Activated gamma-delta T cell treated with Interleukin-2 at 50 U/mL for 16 hours (primary cell): ENCODE measurements around the gene RPS6KA5.

Source experiments
- DNase-seq: peaks from one replicate; pipeline ENCODE4 v3.0.0-alpha.2; 2020

The RPS6KA5 gene

DNA sequence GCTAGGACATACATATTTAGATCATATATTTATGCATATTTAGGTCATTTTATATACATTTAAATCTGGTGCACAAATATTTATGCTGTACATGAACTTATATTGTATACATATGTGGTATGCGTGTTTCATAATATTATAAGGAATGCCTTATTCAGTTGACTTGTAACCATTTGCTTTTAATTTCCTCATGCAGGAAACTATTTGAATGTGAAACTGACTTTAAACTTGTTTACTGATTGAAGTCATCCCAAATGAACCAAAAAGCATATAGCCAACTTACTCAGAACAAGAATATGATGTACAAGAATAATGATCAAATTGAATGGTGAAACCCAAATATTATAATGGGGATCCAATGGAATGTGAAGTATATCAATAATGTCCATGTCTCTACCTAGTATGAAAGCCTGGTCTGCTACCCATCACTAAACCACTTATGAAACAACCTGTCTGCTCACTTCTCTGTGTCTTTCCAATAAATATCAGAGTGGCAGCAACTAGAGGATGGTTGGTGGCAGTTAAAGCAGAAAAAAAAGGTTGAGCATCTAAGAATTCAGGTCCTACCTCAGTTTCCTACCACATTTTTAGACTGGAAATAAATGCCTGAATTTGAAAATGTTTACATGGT lies 38.3 kb downstream of the RPS6KA5 start:
- DNase-seq, result no peak

DNA sequence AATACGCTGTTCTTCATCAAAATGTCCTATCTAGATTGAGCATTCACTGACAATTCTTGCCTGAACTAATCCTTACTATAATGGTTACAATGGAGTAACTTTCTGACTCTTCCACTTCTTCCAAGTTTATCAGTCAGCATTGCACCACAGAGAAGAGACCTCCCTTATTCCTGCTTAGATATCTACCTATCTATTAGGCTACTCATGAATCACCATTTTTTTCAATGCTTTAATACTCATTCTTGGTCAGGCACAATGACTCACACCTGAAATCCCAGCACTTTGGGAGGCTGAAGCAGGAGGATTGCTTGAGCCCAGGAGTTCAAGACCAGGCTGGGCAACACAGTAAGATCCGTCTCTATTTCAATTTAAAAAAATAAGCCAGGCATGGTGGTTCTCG lies 39.3 kb downstream of the RPS6KA5 start:
- no peak for DNase-seq

DNA sequence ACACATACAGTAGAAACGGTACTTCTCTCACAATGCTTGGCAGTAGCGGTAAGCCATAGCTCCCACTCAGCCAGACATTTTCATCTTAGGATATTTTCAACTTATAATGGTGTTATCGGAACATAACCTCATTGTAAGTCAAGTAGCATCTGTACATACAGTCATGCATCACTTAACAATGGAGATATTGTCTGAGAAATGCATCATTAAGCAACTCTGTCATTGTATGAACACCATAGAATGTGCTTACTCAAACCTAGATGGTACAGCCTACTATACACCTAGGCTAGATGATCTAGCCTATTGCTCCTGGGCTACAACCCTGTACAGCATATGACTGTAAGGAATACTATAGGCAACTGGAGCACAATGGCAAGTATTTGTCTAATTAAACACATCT lies 40.8 kb downstream of the RPS6KA5 start:
- DNase-seq, result no peak

DNA sequence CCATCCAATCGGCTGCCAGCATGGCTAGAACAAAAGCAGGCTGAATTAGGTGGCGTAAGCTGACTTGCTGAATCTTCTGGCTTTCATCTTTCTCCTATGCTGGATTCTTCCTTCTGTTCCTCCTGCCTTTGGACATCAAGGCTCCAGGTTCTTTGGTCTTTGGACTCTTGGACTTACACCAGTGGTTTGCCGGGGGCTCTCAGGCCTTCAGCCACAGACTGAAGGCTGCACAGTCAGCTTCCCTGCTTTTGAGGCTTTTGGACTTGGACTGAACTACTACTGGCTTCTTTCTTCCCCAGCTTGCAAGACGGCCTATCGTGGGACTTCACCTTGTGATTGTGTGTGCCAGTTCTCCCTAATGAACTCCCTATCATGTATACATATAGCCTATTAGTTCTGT lies 42.0 kb downstream of the RPS6KA5 start:
- no peak for DNase-seq

DNA sequence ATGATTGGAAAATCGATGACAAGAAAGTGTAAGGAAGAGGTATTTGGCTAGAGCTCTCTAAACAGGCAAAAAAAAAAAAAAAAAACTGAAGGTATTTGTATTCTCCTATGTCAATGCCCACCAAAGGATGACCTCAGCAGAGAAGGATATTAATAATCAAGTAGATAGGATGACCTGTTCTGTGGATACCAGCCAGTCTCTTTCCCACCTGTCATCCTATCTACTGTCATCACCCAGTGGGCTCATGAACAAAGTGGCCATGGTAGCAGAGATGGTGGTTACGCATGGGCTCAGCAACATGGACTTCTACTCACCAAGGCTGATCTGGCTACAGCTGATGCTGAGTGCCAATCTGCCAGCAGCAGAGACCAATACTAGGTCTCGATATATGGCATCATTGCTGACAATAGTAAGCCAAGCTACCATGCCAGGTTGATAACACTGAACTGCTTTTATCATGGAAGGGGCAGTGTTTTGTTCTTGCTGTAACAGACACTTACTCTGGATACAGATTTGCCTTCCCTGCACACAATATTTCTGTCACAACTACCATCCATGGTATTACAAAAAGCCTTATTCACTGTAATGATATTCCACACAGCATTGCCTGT lies 43.5 kb downstream of the RPS6KA5 start:
- no peak for DNase-seq

DNA sequence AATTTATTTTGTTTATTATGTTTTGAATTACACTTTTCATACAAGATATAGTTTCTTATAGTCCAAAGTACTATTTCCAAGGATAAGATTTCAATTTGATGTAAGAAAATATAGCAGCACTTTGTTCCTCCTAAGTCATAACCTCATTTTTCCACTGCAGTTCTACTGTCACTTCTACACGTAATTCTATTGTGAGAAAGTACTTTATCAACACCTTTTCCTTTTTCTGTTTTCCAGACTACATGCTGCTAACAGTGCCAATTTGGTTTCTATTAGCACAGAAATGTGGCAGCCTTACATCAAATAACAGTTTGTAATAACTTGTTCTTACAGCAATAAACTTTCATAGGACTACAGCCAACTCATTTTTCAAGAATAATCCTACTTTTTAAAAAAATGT lies 45.0 kb downstream of the RPS6KA5 start:
- no peak for DNase-seq

DNA sequence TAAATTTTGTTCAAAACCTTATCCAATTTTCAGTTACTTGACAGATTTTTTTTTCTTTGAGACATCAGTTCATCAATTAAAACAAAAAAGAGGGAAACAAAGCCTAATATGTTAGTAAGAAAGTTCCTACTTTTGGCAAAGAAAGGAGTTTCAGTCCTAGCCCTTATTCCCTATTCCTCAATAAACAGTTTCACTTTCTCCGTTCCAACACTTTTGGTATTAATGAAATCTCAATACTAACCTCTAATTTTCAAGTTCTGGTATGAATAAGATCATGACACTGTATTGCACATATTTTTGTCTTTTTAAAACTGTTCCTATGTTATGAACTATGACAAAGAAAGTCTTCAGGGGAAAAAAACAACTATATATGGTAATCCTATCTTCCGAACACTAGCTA lies 48.4 kb downstream of the RPS6KA5 start:
- DNase-seq, result no peak

DNA sequence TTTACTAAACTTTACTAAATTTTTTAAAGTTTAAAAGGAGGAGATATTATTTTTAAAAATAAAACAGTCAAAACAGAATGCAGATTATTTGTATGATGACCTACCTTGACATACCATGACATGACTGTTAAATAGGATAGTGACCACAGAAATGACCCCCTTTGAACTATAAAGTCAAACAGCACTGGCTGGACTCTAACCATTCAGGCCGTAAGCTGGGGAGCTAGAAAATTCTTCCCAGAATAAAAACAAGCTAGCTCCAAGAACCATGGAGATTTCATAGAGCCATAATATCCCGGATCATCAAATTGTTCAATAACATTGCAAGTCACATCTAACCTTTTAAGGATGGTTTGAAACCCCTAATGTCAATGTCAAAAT lies 50.3 kb downstream of the RPS6KA5 start:
- DNase-seq, result no peak

DNA sequence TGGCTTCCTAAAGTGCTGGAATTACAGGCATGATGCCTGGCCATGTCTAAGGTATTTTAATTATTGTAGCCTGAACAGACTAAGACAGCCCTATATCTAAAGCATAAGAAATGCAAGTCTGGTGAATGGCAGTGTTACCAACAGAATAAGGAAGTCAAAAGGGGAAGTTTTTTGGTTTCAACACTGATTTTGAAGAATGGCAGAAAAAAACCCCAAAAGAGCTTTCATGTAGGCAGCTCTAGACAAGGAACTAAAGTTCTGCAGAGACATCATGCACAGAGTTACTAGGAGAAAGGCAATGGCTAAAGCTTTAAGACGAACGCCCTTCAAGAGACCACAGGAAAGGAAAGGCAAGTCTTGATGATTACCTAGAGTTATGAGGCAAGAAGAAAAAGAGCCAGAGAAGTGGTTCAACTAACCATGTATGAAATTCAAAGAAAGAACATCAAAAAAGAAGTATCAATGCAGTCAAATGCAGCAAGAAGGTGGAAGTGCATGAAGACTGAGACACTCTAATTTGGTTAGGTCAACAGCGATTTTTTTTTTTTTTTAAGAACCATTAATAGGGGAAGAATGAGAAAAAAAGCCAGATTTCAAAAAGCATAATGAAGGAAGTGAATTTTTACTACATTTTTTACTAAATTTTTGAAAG lies 50.8 kb downstream of the RPS6KA5 start:
- DNase-seq, result no peak

DNA sequence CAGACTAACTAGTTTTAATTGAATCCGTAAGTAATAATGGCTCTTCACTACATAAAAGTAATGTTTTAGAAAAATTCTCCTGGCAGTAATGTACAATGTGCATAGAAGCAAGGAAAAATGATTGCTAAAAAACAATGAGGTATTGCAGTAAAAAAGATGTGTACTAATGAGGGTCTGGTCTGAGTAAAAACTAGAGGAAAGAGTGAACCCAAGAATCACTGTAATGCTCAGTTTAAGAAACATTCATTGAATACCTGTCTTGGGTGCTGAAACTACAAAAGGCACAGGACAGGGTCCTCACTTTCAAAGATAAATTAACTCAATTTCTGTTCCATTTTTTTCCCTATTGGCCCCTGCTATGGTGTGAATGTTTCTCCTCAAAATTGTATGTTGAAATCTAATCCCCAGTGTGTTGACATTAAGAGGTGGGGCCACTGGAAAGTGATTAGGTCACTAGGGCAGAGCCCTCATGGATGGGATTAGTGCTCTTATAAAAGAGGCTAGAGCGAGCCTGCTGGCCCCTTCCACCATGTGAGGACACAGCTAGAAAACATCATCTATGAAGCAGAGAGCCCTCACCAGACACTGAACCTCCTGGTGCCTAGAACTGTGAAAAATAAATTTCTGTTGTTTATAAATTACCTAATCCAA lies 51.6 kb downstream of the RPS6KA5 start:
- no peak for DNase-seq

DNA sequence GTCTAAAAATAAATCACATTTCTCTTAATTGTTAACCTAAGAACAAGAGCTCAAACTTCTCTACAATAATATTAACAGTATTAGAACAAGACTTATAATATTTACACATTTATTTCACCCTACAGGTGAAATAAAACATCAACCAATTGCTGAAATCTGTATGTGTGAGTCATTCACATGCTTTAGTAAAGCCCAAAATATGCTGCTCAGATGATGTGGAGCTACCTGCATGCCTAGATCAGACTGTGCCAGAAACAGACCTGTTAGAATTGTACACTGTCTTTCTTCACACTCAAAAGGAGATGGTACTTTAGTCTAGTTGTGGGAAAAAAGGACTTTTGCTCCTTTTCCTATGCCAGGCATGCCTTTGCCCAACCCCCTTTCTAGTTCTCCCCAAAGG lies 54.7 kb downstream of the RPS6KA5 start:
- DNase-seq, result no peak

DNA sequence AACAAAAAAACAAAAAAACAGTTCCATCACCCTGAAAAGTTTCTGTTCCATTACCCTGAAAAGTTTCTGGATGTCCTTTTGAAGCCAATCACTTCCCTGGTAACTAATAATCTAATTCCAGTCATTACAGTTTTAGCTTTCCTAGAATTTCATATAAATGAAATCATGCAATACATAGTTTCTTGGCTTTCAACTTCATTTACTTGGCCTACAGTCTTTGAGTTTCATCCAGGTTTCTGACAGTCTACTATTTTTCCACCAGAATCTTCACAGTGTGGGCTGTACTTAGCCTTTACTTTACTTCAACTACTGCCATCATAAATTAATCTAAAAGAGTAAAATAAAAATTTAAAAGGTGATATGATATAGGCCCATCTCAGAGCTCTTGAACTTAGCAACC lies 55.5 kb downstream of the RPS6KA5 start:
- no peak for DNase-seq

DNA sequence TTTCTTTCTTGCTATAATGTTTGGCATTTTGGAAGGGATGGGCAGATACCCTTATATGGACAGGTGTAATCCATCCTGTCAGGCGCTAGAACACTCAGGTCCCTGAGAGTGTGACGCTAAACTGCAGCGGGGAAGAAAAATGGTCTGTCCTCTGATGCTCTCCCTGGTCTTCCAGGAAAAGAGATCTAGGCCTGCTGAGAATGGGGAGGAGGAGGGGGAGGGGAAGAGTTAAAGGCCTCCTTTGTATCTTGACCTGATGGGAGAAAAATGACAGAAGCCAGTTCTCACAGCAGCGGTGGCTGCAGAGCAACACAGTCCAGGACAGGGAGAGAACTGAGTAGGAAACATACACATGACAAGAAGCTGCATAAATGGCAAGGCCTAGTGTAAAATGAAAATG lies 61.1 kb downstream of the RPS6KA5 start:
- no peak for DNase-seq

DNA sequence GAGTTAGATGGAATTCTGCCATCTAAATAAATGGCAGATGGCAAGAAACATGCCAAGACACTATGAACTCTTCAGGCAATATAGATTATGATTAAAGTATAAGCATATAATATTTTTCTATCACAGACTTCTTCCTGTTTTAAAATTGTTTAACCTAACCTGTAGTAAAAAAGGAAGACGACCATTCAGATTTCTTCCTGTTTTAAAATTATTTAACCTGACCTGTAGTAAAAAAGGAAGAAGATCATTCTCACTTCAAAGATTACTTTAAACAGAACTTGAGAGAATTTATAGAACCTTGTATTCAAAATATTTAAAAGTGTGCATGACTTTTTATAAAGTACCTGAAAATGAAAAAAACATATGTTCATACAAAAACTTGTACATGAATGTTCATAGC lies 63.5 kb downstream of the RPS6KA5 start:
- DNase-seq, result no peak

DNA sequence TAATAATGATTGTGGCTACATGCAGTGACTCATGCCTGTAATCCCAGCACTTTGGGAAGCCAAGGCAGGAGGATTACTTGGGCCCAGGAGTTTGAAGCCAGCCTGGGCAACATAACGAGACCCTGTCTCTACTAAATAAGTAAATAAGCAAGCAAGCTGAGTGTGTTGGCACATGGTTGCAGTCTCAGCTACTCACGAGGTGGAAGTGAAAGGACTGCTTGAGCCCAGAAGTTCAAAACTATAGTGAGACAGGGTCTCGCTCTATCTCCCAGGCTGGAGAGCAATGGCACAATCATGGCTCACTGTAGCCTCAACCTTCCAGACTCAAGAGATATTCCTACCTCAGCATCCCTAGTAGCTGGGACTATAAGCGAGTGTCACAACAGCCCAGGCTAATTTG lies 64.7 kb downstream of the RPS6KA5 start:
- no peak for DNase-seq

DNA sequence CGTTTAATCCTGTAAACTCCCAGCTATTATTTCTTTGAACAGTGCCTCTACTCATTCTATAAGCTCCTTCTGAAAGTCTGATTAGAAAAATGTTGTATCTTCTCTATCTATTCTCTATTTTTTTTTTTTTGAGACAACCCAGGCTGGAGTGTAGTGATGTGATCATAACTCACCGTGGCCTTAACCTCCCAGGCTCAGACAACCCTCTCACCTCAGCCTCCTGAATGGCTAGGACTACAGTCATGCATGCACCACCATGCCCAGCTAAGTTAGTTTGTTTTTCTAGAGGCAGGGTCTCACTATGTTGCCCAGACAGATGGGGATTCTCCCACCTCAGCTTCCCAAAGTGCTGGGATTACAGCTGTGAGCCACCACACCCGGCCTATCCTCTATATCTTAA lies 66.6 kb downstream of the RPS6KA5 start:
- DNase-seq, result no peak

DNA sequence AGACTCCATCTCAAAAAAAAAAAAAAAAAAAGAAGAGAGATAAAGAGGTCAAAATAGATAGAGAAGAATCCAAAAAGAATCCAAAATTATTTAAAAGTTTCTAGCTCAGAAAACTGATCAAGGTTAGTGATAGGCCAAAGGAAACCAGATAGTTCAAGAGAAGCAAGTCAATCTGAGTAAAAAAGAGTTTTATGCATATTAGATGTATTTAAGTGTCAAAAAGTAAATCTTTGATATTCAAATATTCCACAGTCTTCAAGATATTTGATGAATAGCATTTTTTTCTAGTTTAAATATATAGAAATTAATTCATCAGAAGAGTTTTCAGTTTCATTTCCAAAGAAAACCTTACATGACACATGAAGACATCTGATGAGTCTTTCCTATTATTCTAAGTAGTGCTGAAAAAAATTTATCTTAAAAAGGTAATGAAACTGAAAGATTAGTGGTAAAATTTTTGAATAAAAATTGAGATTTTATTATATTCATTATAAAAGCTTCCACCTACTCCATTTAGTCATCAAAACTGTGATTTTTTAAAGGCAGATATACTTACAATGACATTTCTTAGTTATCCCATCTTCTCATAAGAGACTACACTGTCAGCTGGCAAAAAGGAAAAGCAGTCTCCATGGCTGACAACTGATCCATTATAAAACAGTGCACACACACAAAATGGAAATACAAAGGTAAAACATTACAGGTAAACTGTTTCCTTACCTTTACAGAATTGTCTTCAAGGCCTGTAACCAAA lies 68.6 kb downstream of the RPS6KA5 start:
- DNase-seq, result no peak

DNA sequence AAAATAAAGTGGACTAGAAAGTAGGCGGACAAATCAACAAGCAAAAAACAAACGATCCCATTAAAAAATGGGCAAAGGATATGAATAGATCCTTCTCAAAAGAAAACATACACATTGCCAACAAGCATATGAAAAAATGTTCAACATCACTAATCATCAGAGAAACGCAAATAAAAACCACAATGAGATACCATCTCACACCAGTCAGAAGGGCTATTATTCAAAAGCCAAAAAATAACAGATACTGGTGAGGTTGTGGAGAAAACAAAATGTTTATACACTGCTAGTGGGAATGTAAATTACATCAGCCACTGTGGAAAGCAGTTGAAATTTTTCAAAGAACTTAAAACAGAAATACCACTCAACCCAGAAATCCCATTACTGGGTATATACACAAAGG lies 70.3 kb downstream of the RPS6KA5 start:
- DNase-seq, result no peak

DNA sequence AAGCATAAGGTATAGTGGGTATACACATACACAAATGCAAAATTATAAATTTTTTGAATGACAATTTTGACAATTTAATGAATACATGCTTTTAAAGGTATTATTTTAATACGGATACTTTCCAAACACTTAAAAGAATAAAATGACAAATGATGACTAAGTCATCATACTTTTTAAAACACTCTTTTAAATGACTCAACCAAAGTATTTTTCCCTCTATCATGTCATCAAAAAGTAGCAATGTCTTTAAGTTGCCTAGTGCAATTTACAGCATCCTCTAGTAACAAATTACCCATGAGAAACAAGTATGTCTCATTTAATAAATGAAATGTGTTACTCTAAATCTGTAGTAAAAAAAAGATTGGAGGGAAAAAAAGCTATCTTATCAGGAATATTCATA lies 73.3 kb downstream of the RPS6KA5 start:
- no peak for DNase-seq

DNA sequence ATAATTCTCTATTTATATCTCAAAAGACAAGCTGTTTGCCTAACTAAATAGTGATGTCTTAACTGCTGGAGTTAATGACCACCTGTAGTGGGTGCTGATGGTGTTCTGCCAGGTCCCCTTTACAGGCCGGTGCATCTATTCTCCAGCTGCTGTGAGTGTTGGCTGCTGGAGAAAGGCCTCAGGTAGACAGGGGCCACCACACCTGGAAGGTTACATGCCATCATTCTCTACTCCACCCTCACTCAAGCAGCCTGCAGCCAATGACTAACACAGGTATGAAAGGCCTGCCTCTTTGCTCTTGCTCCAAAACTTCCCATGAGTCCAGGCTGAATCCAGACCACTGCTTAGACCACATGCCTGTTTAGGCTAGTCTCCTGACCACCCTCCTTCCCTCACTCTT lies 73.9 kb downstream of the RPS6KA5 start:
- DNase-seq, result no peak

DNA sequence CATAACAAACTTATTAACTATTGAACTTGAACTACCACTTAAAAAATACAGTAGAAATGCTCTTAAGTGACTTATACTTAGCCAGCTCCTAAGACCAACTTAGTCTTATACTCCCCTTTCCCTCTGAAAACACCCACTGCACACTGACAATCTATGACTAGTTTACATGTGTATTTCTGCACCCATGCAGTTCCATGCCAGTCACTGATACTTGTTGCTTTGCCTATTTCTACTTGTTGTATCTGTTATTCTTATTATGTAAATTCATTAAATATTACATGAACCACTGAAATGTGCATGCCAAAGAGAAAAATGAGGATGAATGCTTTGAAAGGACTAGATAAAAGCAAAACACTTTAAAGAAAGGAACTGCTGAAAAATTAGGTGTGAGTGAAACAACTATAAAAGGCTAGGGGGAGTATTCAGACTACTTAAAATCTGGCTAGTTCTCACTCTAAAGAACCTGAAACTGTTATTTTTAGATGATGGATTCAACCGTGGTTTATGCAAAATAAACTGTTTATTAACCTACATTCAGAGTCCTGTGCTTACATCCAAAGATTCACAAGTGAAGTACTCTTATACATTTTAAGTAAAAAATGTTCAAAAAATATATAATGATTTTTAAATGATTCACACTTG lies 74.7 kb downstream of the RPS6KA5 start:
- DNase-seq, result no peak

DNA sequence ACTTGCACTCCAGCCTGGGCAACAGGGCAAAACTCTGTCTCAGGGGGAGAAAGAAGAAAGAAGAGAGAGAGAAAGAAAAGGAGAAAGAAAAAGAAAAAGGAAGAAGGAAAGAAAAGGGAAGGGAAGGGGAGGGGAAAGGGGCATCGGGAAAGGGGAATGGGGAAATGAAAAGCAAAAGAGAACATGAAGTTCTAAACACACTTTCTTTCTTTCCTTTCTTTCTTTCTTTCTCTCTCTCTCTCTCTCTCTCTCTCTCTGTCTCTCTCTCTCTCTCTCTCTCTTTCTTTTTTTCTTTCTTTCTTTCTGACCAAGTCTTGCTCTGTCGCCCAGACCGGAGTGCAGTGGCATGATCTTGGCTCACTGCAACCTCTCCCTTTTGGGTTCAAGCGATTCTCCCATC lies 76.9 kb downstream of the RPS6KA5 start:
- no peak for DNase-seq

DNA sequence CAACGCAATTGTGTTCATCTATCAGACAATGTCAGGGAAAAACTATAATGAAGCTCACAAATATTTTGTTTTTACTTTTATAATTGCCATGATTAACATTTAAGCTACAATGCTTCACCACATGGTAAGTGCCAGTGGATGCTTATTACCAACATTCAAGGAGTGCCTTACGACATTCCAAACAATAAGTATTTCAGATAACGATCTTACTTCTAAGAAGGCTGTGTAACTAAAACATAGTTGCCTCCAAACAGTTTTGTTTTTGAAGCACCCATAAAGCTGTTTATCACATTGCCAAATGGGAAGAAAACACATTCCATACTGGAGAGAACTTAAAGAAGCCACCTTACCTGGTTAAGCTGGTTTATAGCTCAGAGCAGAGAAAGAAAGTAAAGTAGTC lies 78.8 kb downstream of the RPS6KA5 start:
- no peak for DNase-seq
